Skeletal muscle tissue (tissue), 4 donors: ENCODE data around the gene ELMO1. TPM values are rescaled to one million over a fixed set of nuclear protein-coding genes. Genes with fewer than 3 reads are reported as not detected.

Experiments used
- H3K27ac ChIP-seq: one replicate; pipeline ENCODE4 v1.7.0; 2013; ENCODE audit warnings: mild to moderate bottlenecking, low read depth, low read length, inconsistent platforms
- H3K27me3 ChIP-seq, 3 donors: one replicate each; pipeline ENCODE4 v1.7.0; 2013; ENCODE audit warnings: low read length in 3 of 3; ENCODE audit not compliant: control insufficient read depth in 3 of 3, insufficient read depth in 3 of 3
- H3K36me3 ChIP-seq, 3 donors: one replicate each; pipeline ENCODE4 v1.7.0; 2013; ENCODE audit warnings: low read length in 3 of 3; ENCODE audit not compliant: control insufficient read depth in 3 of 3, insufficient read depth in 3 of 3
- H3K4me1 ChIP-seq, 3 donors: one replicate each; pipeline ENCODE4 v1.7.0; 2013; ENCODE audit warnings: low read length in 3 of 3, mild to moderate bottlenecking in 3 of 3; ENCODE audit not compliant: control insufficient read depth in 3 of 3, insufficient read depth in 3 of 3
- H3K4me3 ChIP-seq, 3 donors: one replicate each; pipeline ENCODE4 v1.7.0; 2013; ENCODE audit warnings: low read length in 3 of 3
- H3K9ac ChIP-seq, 3 donors: one replicate each; pipeline ENCODE4 v1.7.0; 2013; ENCODE audit warnings: low read length in 3 of 3, mild to moderate bottlenecking in 3 of 3, moderate library complexity in 2 of 3, low read depth in 1 of 3
- H3K9me3 ChIP-seq, 3 donors: one replicate each; pipeline ENCODE4 v1.7.0; 2013; ENCODE audit warnings: low read length in 3 of 3; ENCODE audit not compliant: control insufficient read depth in 3 of 3
- total RNA-seq: library from RNA; depleted of rRNA; stranded (reverse); fragments of >200 nt; gene quantifications from one replicate; pipeline ENCODE4 v1.2.3, GENCODE V29; 2014
- donor health status: Osteomylitis.

Gene ELMO1
- total RNA-seq, 1 donor from 2014 or later, result 52.7 TPM

GRCh38 chr7:36847946-36848345 is 600.7 kb downstream of the ELMO1 start:
- Histone ChIP-seq H3K9ac (no peak overlapping the region), H3K27ac (no peak overlapping the region), H3K4me1 (no peaks in the 10 kb centered on the region), H3K27me3 (no peaks in the 10 kb centered on the region), H3K36me3 (no peaks in the 10 kb centered on the region), H3K9me3 (no peaks in the 10 kb centered on the region), H3K4me3 (no peak overlapping the region)

GRCh38 chr7:36844374-36844773 is 604.3 kb downstream of the ELMO1 start:
- H3K27ac ChIP-seq, result no peak overlapping the region
- H3K27me3 ChIP-seq, result no peaks in the 10 kb centered on the region
- H3K36me3 ChIP-seq, result no peaks in the 10 kb centered on the region
- no peak overlapping the region for H3K4me3 ChIP-seq
- no peak overlapping the region for H3K9ac ChIP-seq
- H3K9me3 ChIP-seq, result no peaks in the 10 kb centered on the region
- H3K4me1 ChIP-seq, result no peaks in the 10 kb centered on the region

GRCh38 chr7:36840904-36841303 is 607.8 kb downstream of the ELMO1 start:
- no peak overlapping the region for H3K4me3 ChIP-seq
- H3K36me3 ChIP-seq, result no peaks in the 10 kb centered on the region
- H3K9ac ChIP-seq, result no peak overlapping the region
- no peaks in the 10 kb centered on the region for H3K4me1 ChIP-seq
- no peaks in the 10 kb centered on the region for H3K27me3 ChIP-seq
- H3K27ac ChIP-seq, result no peak overlapping the region
- no peaks in the 10 kb centered on the region for H3K9me3 ChIP-seq

- H3K9ac ChIP-seq, result no peak overlapping the region
- H3K9me3 ChIP-seq, result peaks cover 0 to 3% (median 0%) of the 10 kb centered on the region in 3 donors
- H3K27ac ChIP-seq, result no peak overlapping the region
- no peaks in the 10 kb centered on the region for H3K4me1 ChIP-seq
- H3K4me3 ChIP-seq, result no peak overlapping the region
- H3K36me3 ChIP-seq, result no peaks in the 10 kb centered on the region
- H3K27me3 ChIP-seq, result peaks cover 0 to 2% (median 0%) of the 10 kb centered on the region in 3 donors
Measured at GRCh38 chr7:36838616-36839225, 609.9 kb downstream of the ELMO1 start.

GRCh38 chr7:36831049-36831448 is 617.6 kb downstream of the ELMO1 start:
- Histone ChIP-seq H3K9me3 (peaks cover 0 to 3% (median 2%) of the 10 kb centered on the region in 3 donors), H3K36me3 (no peaks in the 10 kb centered on the region), H3K4me3 (no peak overlapping the region), H3K27ac (no peak overlapping the region), H3K27me3 (peaks cover 0 to 4% (median 0%) of the 10 kb centered on the region in 3 donors), H3K9ac (no peak overlapping the region), H3K4me1 (no peaks in the 10 kb centered on the region)

- no peaks in the 10 kb centered on the region for H3K4me1 ChIP-seq
- H3K9me3 ChIP-seq, result peaks cover 0 to 1% (median 0%) of the 10 kb centered on the region in 3 donors
- H3K36me3 ChIP-seq, result no peaks in the 10 kb centered on the region
- H3K4me3 ChIP-seq, result no peak overlapping the region
- H3K27me3 ChIP-seq, result peaks cover 0 to 3% (median 0%) of the 10 kb centered on the region in 3 donors
- H3K9ac ChIP-seq, result no peak overlapping the region
- H3K27ac ChIP-seq, result no peak overlapping the region
Measured at GRCh38 chr7:36827726-36828703, 620.6 kb downstream of the ELMO1 start.

GRCh38 chr7:36825501-36825900 is 623.2 kb downstream of the ELMO1 start:
- Histone ChIP-seq H3K27ac (no peak overlapping the region), H3K27me3 (peaks cover 0 to 3% (median 0%) of the 10 kb centered on the region in 3 donors), H3K36me3 (no peaks in the 10 kb centered on the region), H3K4me1 (no peaks in the 10 kb centered on the region), H3K4me3 (no peak overlapping the region), H3K9ac (no peak overlapping the region), H3K9me3 (no peaks in the 10 kb centered on the region)

- no peak overlapping the region for H3K9ac ChIP-seq
- peaks cover 0 to 3% (median 0%) of the 10 kb centered on the region in 3 donors for H3K27me3 ChIP-seq
- no peak overlapping the region for H3K27ac ChIP-seq
- H3K4me3 ChIP-seq, result no peak overlapping the region
- H3K4me1 ChIP-seq, result no peaks in the 10 kb centered on the region
- H3K9me3 ChIP-seq, result no peaks in the 10 kb centered on the region
- H3K36me3 ChIP-seq, result no peaks in the 10 kb centered on the region
Measured at GRCh38 chr7:36823353-36823752, 625.3 kb downstream of the ELMO1 start.

- Histone ChIP-seq H3K9ac (no peak overlapping the region), H3K36me3 (no peaks in the 10 kb centered on the region), H3K4me1 (no peaks in the 10 kb centered on the region), H3K4me3 (no peak overlapping the region), H3K27ac (no peak overlapping the region), H3K9me3 (no peaks in the 10 kb centered on the region), H3K27me3 (peaks cover 0 to 3% (median 0%) of the 10 kb centered on the region in 3 donors)
Measured at GRCh38 chr7:36821617-36822016, 627.0 kb downstream of the ELMO1 start.
